ENCODE results near the gene CD86. TPM values are rescaled to one million over a fixed set of nuclear protein-coding genes. Genes with fewer than 3 reads are reported as not detected.

The CD86 gene
- total RNA-seq, 1 experiment from 2014 or later, result not detected

GRCh38 chr3:122167630-122168029 is 112.5 kb downstream of the CD86 start:
- no peak for DNase-seq
- H3K4me3 ChIP-seq, result no peak overlapping the region
- H3K9me3 ChIP-seq, result peaks cover 4% of the 10 kb centered on the region
- H3K27me3 ChIP-seq, result no peaks in the 10 kb centered on the region
- no peaks in the 10 kb centered on the region for H3K36me3 ChIP-seq

DNA sequence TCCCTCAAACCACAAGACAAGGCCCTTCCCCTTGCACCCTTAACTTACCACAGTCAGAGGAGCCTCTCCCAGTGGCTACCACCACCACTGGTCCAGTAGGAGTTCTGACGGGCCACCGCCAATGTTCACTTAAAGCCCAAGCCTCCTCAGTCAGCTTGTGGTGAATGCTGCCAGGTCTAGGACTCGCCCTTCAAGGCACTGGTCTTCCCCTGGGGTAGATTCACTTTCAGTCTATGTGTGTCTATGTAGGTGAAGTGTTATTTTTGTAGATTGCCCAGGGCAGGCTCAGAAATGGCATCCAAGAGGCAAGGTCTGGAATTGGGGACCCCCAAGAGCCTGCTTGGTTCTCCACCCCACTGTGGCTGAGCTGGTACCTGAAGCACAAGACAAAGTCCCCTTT is 112.9 kb downstream of the CD86 start:
- peaks cover 8% of the 10 kb centered on the region for H3K9me3 ChIP-seq
- H3K27me3 ChIP-seq, result no peaks in the 10 kb centered on the region
- H3K36me3 ChIP-seq, result no peaks in the 10 kb centered on the region
- DNase-seq, result no peak
- no peak overlapping the region for H3K4me3 ChIP-seq

GRCh38 chr3:122169911-122170310 is 114.7 kb downstream of the CD86 start:
- no peak overlapping the region for H3K4me3 ChIP-seq
- H3K27me3 ChIP-seq, result no peaks in the 10 kb centered on the region
- peaks cover 15% of the 10 kb centered on the region for H3K9me3 ChIP-seq
- no peak for DNase-seq
- no peaks in the 10 kb centered on the region for H3K36me3 ChIP-seq

Other genes with a start within 250 kb of the CD86 start
- gene IQCB1, start 220.3 kb upstream of the CD86 start, total RNA-seq (2014; rRNA removed; shearing (Covaris generic); ENCODE audit: low replicate concordance), result 6.1 and 17.9 TPM in 2 replicates
- 0.66 TPM in 1 of 2 replicates, not detected in the other for gene EAF2, start 220.2 kb upstream of the CD86 start, total RNA-seq (2014; rRNA removed; shearing (Covaris generic); ENCODE audit: low replicate concordance)
- gene SLC15A2, start 161.0 kb upstream of the CD86 start, total RNA-seq (2014; rRNA removed; shearing (Covaris generic); ENCODE audit: low replicate concordance), result not detected in 2 replicates
- gene ILDR1, start 33.1 kb upstream of the CD86 start, total RNA-seq (2014; rRNA removed; shearing (Covaris generic); ENCODE audit: low replicate concordance), result not detected in 2 replicates
- not detected in 2 replicates for gene CASR, start 128.3 kb downstream of the CD86 start, total RNA-seq (2014; rRNA removed; shearing (Covaris generic); ENCODE audit: low replicate concordance)